ENCODE measurements around the gene DNAJC6.

GRCh38 chr1:65392497-65392896 is 83.2 kb downstream of the DNAJC6 start:
- TF ChIP-seq, protein P1, sequence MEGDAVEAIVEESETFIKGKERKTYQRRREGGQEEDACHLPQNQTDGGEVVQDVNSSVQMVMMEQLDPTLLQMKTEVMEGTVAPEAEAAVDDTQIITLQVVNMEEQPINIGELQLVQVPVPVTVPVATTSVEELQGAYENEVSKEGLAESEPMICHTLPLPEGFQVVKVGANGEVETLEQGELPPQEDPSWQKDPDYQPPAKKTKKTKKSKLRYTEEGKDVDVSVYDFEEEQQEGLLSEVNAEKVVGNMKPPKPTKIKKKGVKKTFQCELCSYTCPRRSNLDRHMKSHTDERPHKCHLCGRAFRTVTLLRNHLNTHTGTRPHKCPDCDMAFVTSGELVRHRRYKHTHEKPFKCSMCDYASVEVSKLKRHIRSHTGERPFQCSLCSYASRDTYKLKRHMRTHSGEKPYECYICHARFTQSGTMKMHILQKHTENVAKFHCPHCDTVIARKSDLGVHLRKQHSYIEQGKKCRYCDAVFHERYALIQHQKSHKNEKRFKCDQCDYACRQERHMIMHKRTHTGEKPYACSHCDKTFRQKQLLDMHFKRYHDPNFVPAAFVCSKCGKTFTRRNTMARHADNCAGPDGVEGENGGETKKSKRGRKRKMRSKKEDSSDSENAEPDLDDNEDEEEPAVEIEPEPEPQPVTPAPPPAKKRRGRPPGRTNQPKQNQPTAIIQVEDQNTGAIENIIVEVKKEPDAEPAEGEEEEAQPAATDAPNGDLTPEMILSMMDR (IDR thresholded peaks at IDR 0.05): no peak
- no peak for TF ChIP-seq POLR2AphosphoS5 (IDR thresholded peaks at IDR 0.05; ENCODE audit: low read depth, low read length)
- no peak for TF ChIP-seq REST (IDR thresholded peaks at IDR 0.05; ENCODE audit: insufficient read depth in 1 of 2, low read depth in 2 of 2, low read length in 1 of 2)
- TF ChIP-seq TCF7L2 (IDR thresholded peaks at IDR 0.05; ENCODE audit: low read depth, low read length): no peak
- TF ChIP-seq SIN3A (IDR thresholded peaks at IDR 0.05; ENCODE audit: borderline replicate concordance, insufficient read depth, low read depth, low read length): no peak
